DND-41 (cell line): ENCODE data around the gene GPR137.

Source experiments
- CTCF ChIP-seq: IDR thresholded peaks from 2 replicates; pipeline ENCODE4 v1.5.1; 2012; ENCODE audit warnings: borderline replicate concordance, low read length, moderate library complexity, mild to moderate bottlenecking; ENCODE audit not compliant: poor library complexity, severe bottlenecking; ENCODE audit errors: extremely low read depth
- EZH2 ChIP-seq: IDR thresholded peaks from 3 replicates; pipeline ENCODE4 v1.6.1; 2012; ENCODE audit warnings: borderline replicate concordance, low read depth, mild to moderate bottlenecking, moderate library complexity, low read length, inconsistent platforms; ENCODE audit not compliant: severe bottlenecking

GRCh38 chr11:64237484-64237951, 48.1 kb upstream of the GPR137 start:
- TF ChIP-seq CTCF, result no peak
- TF ChIP-seq EZH2, result no peak
